ENCODE results near the gene SCN4B.

Gene SCN4B

DNA sequence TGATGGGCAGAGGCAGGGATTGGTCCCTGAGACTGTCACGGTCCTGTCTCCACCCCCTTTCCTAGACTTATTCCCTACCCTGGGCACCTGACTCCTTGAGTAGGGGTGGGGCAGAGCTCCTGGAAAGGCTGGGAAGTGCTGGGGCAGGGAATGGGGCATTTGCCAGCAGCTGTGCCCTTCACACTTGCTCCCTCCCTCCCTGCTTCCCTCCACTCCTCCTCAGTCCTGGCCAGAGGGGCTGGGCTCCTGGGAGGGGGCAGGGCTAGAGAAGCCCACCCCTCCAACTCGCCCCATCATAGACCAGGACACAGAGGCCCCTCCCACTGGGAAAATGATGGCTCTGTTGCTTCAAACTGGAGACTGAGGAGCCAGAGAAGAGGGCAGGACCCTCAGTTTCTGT lies 12.3 kb upstream of the SCN4B start:
- no peaks in the 10 kb centered on the region for H3K4me1 ChIP-seq (ENCODE audit: control insufficient read depth, insufficient read depth, low read length)
- H3K4me3 ChIP-seq (ENCODE audit: insufficient read depth, low read depth, low read length), result no peak overlapping the region
- peaks cover 6% of the 10 kb centered on the region for H3K27me3 ChIP-seq (ENCODE audit: control insufficient read depth, insufficient read depth, low read length, poor library complexity, severe bottlenecking)
- no peaks in the 10 kb centered on the region for H3K9me3 ChIP-seq (ENCODE audit: control insufficient read depth, low read length)
- no peaks in the 10 kb centered on the region for H3K36me3 ChIP-seq (ENCODE audit: control insufficient read depth, insufficient read depth, low read length)
- H3K27ac ChIP-seq (ENCODE audit: insufficient read depth, low read depth, low read length, poor library complexity, severe bottlenecking), result no peak overlapping the region
- WGBS, 2 experiments, result 80 to 83% methylated on average over 2 of the region's 2 CpGs

DNA sequence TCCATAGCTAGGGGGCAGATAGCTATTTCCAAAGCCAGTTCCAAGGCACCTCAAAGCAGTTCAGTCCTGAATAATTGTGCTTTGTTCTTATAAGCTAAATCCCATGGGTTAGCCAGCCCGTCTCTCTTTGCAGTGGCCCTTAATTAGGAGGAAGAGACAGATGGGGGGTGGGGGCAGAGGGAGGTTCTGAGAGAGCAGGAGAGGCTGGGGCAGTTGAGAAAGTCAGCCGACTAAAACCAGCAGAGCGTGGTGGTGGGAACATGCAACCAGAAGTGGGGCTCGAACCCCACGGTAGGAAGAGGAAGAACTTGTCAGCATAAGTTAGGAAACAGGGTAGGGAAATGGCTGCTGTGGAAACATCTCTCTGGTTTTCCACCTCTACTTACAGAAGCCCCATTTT lies 10.9 kb upstream of the SCN4B start:
- WGBS, 2 experiments, result 87 to 90% methylated on average over 5 of the region's 5 CpGs
- no peak overlapping the region for H3K27ac ChIP-seq (ENCODE audit: insufficient read depth, low read depth, low read length, poor library complexity, severe bottlenecking)
- H3K36me3 ChIP-seq (ENCODE audit: control insufficient read depth, insufficient read depth, low read length), result no peaks in the 10 kb centered on the region
- no peaks in the 10 kb centered on the region for H3K4me1 ChIP-seq (ENCODE audit: control insufficient read depth, insufficient read depth, low read length)
- no peaks in the 10 kb centered on the region for H3K9me3 ChIP-seq (ENCODE audit: control insufficient read depth, low read length)
- peaks cover 12% of the 10 kb centered on the region for H3K27me3 ChIP-seq (ENCODE audit: control insufficient read depth, insufficient read depth, low read length, poor library complexity, severe bottlenecking)
- no peak overlapping the region for H3K4me3 ChIP-seq (ENCODE audit: insufficient read depth, low read depth, low read length)

DNA sequence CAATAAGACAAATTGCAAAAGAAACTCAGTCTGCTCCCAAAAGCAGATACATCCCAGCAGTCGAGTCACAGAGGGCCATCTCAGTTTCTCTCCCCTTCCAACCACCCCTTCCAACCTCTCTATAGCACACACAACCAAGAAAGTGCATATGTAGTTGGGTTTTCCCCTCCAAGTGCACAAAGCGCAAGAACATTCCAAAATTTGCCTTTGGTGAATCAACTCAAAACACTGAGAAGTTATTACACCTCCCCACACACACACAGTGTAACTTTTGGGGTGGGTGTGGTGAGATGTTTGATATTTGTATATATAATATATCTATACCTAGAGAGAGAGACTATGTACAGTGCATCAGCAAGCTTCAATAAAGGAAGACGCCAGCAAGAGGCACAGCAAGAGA lies 10.2 kb upstream of the SCN4B start:
- H3K36me3 ChIP-seq (ENCODE audit: control insufficient read depth, insufficient read depth, low read length), result no peaks in the 10 kb centered on the region
- no peaks in the 10 kb centered on the region for H3K4me1 ChIP-seq (ENCODE audit: control insufficient read depth, insufficient read depth, low read length)
- H3K27me3 ChIP-seq (ENCODE audit: control insufficient read depth, insufficient read depth, low read length, poor library complexity, severe bottlenecking), result peaks cover 19% of the 10 kb centered on the region
- no peaks in the 10 kb centered on the region for H3K9me3 ChIP-seq (ENCODE audit: control insufficient read depth, low read length)
- H3K27ac ChIP-seq (ENCODE audit: insufficient read depth, low read depth, low read length, poor library complexity, severe bottlenecking), result no peak overlapping the region
- WGBS, 2 experiments, result 88 to 94% methylated on average over 2 to 3 of the region's 3 CpGs
- no peak overlapping the region for H3K4me3 ChIP-seq (ENCODE audit: insufficient read depth, low read depth, low read length)

DNA sequence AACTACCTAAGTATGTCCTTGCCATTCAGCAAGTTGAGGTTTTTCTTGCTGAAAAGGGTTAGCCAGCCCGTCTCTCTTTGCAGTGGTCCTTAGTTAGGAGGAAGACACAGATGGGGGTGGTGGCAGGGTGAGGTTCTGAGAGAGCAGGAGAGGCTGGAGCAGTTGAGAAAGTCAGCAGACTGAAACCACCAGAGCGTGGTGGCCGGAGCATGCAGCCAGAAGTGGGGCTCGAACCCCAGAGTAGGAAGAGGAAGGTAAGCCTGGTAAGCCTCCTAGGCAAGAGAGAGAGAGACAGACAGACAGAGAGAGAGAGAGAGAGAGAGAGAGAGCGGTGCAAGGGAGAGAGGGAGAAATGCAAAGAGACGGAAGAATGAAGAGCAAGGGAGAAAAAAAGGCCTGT lies 9.2 kb upstream of the SCN4B start:
- Histone ChIP-seq H3K4me3 (ENCODE audit: insufficient read depth, low read depth, low read length) (no peak overlapping the region), H3K27ac (ENCODE audit: insufficient read depth, low read depth, low read length, poor library complexity, severe bottlenecking) (no peak overlapping the region), H3K36me3 (ENCODE audit: control insufficient read depth, insufficient read depth, low read length) (no peaks in the 10 kb centered on the region), H3K27me3 (ENCODE audit: control insufficient read depth, insufficient read depth, low read length, poor library complexity, severe bottlenecking) (peaks cover 29% of the 10 kb centered on the region), H3K4me1 (ENCODE audit: control insufficient read depth, insufficient read depth, low read length) (peaks cover 4% of the 10 kb centered on the region), H3K9me3 (ENCODE audit: control insufficient read depth, low read length) (no peaks in the 10 kb centered on the region)
- 76 to 77% methylated on average over 6 of the region's 6 CpGs for WGBS, 2 experiments

DNA sequence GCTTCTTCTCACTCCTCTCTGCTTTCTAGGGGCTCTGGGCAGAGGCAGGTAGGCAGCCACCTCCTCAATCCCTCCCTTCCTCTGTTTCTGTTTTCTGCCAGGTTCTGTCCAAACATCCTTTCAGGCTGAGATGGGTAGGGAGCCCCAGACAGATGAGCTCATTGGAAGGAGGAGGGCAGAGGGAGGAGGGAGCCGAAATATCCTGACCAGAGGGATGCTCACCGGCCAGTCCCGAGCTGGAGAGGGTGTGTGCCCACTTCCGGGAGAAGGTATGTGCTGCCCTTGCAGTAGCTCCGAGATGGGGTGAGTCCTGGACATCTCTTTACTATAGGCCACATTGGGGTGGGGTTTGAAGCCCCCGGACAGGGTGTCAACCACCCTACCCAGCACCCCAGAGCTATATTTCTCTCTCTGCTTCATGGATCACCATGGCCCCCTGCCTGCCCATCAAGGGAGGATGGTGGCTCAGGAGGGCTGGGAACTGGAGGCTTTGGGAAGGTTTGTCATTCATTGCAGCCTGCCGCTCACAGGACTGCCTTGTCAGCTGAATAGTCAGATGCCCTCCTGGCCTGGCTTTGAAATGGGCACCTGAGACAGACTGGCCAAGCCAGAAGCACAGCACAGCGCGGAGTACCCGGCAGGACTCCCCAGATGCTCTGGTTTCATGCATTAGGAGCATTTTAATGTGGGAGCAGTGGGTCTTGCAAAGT lies 4.7 kb upstream of the SCN4B start:
- Histone ChIP-seq H3K9me3 (ENCODE audit: control insufficient read depth, low read length) (no peaks in the 10 kb centered on the region), H3K27me3 (ENCODE audit: control insufficient read depth, insufficient read depth, low read length, poor library complexity, severe bottlenecking) (peaks cover 74% of the 10 kb centered on the region), H3K4me3 (ENCODE audit: insufficient read depth, low read depth, low read length) (peak overlapping the region; percentile 2), H3K36me3 (ENCODE audit: control insufficient read depth, insufficient read depth, low read length) (no peaks in the 10 kb centered on the region), H3K4me1 (ENCODE audit: control insufficient read depth, insufficient read depth, low read length) (peaks cover 26% of the 10 kb centered on the region), H3K27ac (ENCODE audit: insufficient read depth, low read depth, low read length, poor library complexity, severe bottlenecking) (no peak overlapping the region)
- WGBS, 2 experiments, result 33 to 37% methylated on average over 10 of the region's 10 CpGs

DNA sequence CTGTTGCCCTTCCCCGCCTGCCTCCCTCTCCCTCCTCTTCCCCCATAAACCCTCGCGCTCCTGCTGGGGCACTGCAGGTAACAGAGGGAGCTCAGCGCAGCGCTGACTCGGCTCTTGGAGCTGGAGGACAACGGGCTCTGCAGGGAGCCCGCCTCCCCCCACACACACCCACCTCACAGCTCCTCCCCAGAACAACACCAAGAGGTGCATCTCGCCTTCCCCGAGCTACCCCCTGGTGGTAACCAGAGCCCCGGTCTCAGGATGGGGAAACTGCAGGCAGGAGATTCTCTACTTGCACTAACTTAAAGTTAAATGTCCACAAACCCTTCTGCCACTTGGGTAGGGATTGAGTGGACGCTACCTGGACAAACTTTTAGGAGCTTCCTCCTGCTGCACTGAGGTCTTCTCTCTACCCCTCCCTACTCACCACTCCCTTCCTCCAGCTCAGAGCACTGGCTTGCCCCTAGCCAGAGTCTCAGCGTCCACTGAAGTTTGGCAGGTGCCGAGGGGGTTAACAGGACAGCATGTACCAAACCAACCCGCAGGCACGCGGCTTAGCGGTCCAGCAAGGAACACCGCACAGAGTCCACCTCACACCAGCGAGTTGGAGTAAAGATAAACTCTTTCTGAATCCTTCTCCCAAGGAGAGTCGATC lies 4.0 kb upstream of the SCN4B start:
- no peaks in the 10 kb centered on the region for H3K36me3 ChIP-seq (ENCODE audit: control insufficient read depth, insufficient read depth, low read length)
- H3K4me3 ChIP-seq (ENCODE audit: insufficient read depth, low read depth, low read length), result peak overlapping the region; percentile 2
- H3K4me1 ChIP-seq (ENCODE audit: control insufficient read depth, insufficient read depth, low read length), result peaks cover 26% of the 10 kb centered on the region
- 2 to 4% methylated on average over 21 of the region's 21 CpGs for WGBS, 2 experiments
- no peaks in the 10 kb centered on the region for H3K9me3 ChIP-seq (ENCODE audit: control insufficient read depth, low read length)
- H3K27ac ChIP-seq (ENCODE audit: insufficient read depth, low read depth, low read length, poor library complexity, severe bottlenecking), result no peak overlapping the region
- peaks cover 81% of the 10 kb centered on the region for H3K27me3 ChIP-seq (ENCODE audit: control insufficient read depth, insufficient read depth, low read length, poor library complexity, severe bottlenecking)

DNA sequence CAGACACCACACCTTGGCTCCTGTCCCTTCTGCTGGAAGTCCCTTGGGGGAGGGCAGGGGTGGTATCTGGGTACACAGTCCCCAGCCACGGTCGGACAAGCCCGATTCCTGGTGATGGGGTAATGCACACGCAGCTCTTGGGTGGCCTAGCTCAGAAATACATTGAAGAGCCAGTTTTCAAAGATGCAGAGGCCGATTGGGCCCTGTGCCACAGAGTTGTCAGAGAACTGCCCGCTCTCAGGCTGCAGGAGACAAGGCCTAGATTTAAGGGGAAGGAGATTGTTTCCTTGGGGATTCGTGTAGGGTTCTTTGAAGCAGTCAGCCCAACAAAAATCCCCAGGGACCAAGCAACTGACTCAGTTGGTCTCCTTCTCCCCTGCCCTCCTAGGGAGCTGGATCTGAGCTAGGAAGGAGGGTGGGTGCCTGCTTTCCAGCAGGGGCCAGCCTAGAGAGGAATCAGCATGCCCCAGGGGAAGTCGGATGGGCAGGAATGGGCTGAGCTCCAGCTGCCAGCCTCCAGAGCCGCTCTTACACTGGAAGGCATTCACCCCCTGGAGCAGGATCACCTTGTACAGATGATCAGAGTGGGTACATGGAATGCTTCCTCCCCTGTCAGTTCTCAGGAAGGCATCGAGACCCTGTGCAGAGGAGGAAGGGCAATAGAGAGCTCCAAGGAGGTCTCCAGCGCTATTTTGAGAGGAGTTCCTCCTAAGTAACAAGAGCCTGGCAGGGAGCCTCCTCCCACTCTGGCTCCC lies 3.3 kb upstream of the SCN4B start:
- Histone ChIP-seq H3K27ac (ENCODE audit: insufficient read depth, low read depth, low read length, poor library complexity, severe bottlenecking) (no peak overlapping the region), H3K36me3 (ENCODE audit: control insufficient read depth, insufficient read depth, low read length) (no peaks in the 10 kb centered on the region), H3K9me3 (ENCODE audit: control insufficient read depth, low read length) (no peaks in the 10 kb centered on the region), H3K4me3 (ENCODE audit: insufficient read depth, low read depth, low read length) (no peak overlapping the region), H3K27me3 (ENCODE audit: control insufficient read depth, insufficient read depth, low read length, poor library complexity, severe bottlenecking) (peaks cover 88% of the 10 kb centered on the region), H3K4me1 (ENCODE audit: control insufficient read depth, insufficient read depth, low read length) (peaks cover 26% of the 10 kb centered on the region)
- WGBS, 2 experiments, result 28% methylated on average over 11 of the region's 11 CpGs

DNA sequence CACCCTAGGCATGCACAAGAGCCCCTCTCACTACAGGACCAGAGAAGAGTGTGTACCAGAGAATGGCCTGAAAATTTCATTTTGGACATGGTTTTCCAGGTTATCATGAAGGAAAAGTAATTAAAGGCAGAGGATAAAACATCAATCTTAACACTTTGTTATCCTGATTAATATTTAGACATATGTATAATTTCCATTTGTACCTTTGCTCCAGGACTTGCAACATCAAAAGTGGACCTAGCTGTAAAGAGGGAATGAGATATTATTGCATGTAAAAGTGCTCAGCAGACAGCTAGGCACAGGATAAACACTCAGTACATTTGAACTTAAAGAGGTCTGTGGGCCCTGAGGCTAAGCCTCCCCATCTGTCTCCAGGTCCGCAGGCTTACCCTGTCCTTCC lies 2.0 kb upstream of the SCN4B start:
- Histone ChIP-seq H3K4me1 (ENCODE audit: control insufficient read depth, insufficient read depth, low read length) (peaks cover 26% of the 10 kb centered on the region), H3K27ac (ENCODE audit: insufficient read depth, low read depth, low read length, poor library complexity, severe bottlenecking) (no peak overlapping the region), H3K4me3 (ENCODE audit: insufficient read depth, low read depth, low read length) (no peak overlapping the region), H3K27me3 (ENCODE audit: control insufficient read depth, insufficient read depth, low read length, poor library complexity, severe bottlenecking) (peaks cover 98% of the 10 kb centered on the region), H3K9me3 (ENCODE audit: control insufficient read depth, low read length) (no peaks in the 10 kb centered on the region), H3K36me3 (ENCODE audit: control insufficient read depth, insufficient read depth, low read length) (no peaks in the 10 kb centered on the region)
- WGBS, 2 experiments, result 17 to 21% methylated on average over 1 of the region's 1 CpG

DNA sequence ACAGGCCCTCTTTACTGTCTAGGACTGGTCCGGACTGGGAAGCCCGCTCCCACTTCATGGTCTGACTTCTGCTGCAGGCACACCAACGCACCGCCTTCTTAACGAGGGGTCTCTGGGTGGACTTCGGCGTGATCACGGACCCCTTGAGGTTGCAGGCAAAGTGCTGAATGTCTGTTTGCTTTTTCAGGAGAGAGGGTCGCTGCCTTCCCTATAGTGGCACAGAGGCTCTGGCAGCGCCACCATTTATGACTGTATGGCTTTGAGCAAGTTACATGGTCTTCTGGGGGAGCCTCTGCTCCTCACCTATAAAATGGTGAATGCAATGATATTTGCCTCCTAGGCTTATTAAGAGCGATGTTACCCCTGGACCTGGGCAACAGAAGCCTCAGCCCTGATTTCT lies 1.4 kb upstream of the SCN4B start:
- Histone ChIP-seq H3K9me3 (ENCODE audit: control insufficient read depth, low read length) (no peaks in the 10 kb centered on the region), H3K36me3 (ENCODE audit: control insufficient read depth, insufficient read depth, low read length) (no peaks in the 10 kb centered on the region), H3K27ac (ENCODE audit: insufficient read depth, low read depth, low read length, poor library complexity, severe bottlenecking) (no peak overlapping the region), H3K4me3 (ENCODE audit: insufficient read depth, low read depth, low read length) (no peak overlapping the region), H3K27me3 (ENCODE audit: control insufficient read depth, insufficient read depth, low read length, poor library complexity, severe bottlenecking) (peaks cover 98% of the 10 kb centered on the region), H3K4me1 (ENCODE audit: control insufficient read depth, insufficient read depth, low read length) (peaks cover 26% of the 10 kb centered on the region)
- WGBS, 2 experiments, result 67 to 76% methylated on average over 11 of the region's 11 CpGs

DNA sequence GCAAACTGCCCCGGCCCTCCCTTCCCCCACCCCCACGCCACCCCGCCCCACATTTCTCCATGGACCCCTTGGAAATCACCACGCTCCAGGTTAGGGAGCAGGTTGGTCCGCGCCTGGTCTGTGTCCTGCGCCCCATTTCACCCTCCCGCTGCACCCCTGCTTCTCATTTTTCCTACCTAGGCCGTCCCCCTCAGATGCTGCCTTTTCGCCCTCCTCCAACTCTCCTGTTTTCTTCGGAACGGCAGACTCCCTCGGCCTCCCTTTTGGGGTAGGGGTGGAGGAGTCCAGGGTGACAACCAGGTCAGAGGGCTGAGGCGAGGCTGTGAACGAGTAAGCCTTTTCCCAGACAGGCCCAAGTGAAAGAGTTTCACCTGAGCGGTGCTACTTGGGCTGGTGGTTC lies 893 bp upstream of the SCN4B start:
- no peak overlapping the region for H3K27ac ChIP-seq (ENCODE audit: insufficient read depth, low read depth, low read length, poor library complexity, severe bottlenecking)
- no peaks in the 10 kb centered on the region for H3K36me3 ChIP-seq (ENCODE audit: control insufficient read depth, insufficient read depth, low read length)
- WGBS, 2 experiments, result 7 to 9% methylated on average over 16 of the region's 16 CpGs
- peak overlapping the region; percentile 7 for H3K4me3 ChIP-seq (ENCODE audit: insufficient read depth, low read depth, low read length)
- H3K27me3 ChIP-seq (ENCODE audit: control insufficient read depth, insufficient read depth, low read length, poor library complexity, severe bottlenecking), result peaks cover 94% of the 10 kb centered on the region
- H3K9me3 ChIP-seq (ENCODE audit: control insufficient read depth, low read length), result no peaks in the 10 kb centered on the region
- H3K4me1 ChIP-seq (ENCODE audit: control insufficient read depth, insufficient read depth, low read length), result peaks cover 26% of the 10 kb centered on the region

Data from ectodermal cell (in vitro differentiated cells).